Spleen (tissue), 11 donors: Measurements from ENCODE around the gene GALNT18. TPM values are rescaled to one million over a fixed set of nuclear protein-coding genes. Genes with fewer than 3 reads are reported as not detected.

Experiments used
- DNase-seq: peaks from one replicate; pipeline ENCODE4 v3.0.0-alpha.2; 2020
- H3K27ac ChIP-seq, 8 donors: fragments of 200-600 bp; sonication (generic) in 7 of 8; 1 replicate in 4 of 8; 2 replicates in 4 of 8; pipeline versions ENCODE4 v1.5.0 to v1.8.0; 2016 to 2021; ENCODE audit warnings: inconsistent platforms in 4 of 8, mild to moderate bottlenecking in 4 of 8, moderate library complexity in 1 of 8
- H3K27me3 ChIP-seq, 7 donors: fragments of 200-600 bp; sonication (generic) in 6 of 7; replicated peaks in 1 of 7; 1 replicate in 4 of 7; 2 replicates in 3 of 7; pipeline versions ENCODE4 v1.5.0 to v1.8.0; 2016 to 2021; ENCODE audit warnings: inconsistent platforms in 3 of 7, mild to moderate bottlenecking in 1 of 7
- H3K36me3 ChIP-seq, 6 donors: fragments of 200-600 bp; sonication (generic) in 5 of 6; 1 replicate in 4 of 6; 2 replicates in 2 of 6; pipeline versions ENCODE4 v1.5.0 to v1.8.0; 2016 to 2021; ENCODE audit warnings: inconsistent platforms in 2 of 6
- H3K4me1 ChIP-seq, 6 donors: fragments of 200-600 bp; sonication (generic) in 5 of 6; 1 replicate in 3 of 6; 2 replicates in 3 of 6; pipeline versions ENCODE4 v1.5.0 to v1.8.0; 2016 to 2021; ENCODE audit warnings: inconsistent platforms in 3 of 6
- H3K4me3 ChIP-seq, 8 donors: fragments of 200-600 bp; sonication (generic) in 7 of 8; 1 replicate in 4 of 8; 2 replicates in 4 of 8; pipeline versions ENCODE4 v1.5.0 to v1.8.0; 2016 to 2021; ENCODE audit warnings: inconsistent platforms in 4 of 8, mild to moderate bottlenecking in 4 of 8, moderate library complexity in 2 of 8
- H3K9me3 ChIP-seq, 8 donors: fragments of 200-600 bp; sonication (generic) in 7 of 8; 1 replicate in 4 of 8; 2 replicates in 4 of 8; pipeline versions ENCODE4 v1.5.0 to v1.8.0; 2016 to 2021; ENCODE audit warnings: inconsistent platforms in 4 of 8
- CTCF ChIP-seq, 11 experiments: fragments of 200-600 bp in 7 of 11; fragments of 450-650 bp in 4 of 11; sonication (generic) in 4 of 11; IDR thresholded peaks in 8 of 11; conservative IDR thresholded peaks in 3 of 11; 1 replicate in 7 of 11; 2 replicates in 4 of 11; pipeline versions ENCODE4 v1.4.0 to v1.8.0; 2016 to 2021; ENCODE audit warnings: antibody characterized with exemption in 11 of 11, inconsistent platforms in 4 of 11, mild to moderate bottlenecking in 1 of 11
- POLR2A ChIP-seq, 3 donors: fragments of 450-650 bp; IDR thresholded peaks; one replicate each; pipeline ENCODE4 v1.5.1; 2017; ENCODE audit warnings: antibody characterized with exemption in 3 of 3, mild to moderate bottlenecking in 1 of 3
- POLR2AphosphoS5 ChIP-seq, 3 donors: sonication (generic); formaldehyde crosslinking; IDR thresholded peaks; one replicate each; pipeline ENCODE4 v1.5.1; 2017; ENCODE audit warnings: antibody characterized with exemption in 3 of 3
- WGBS, 5 donors: extraction: QIAGEN DNeasy Blood & Tissue Kit in 3 of 5; methylation state at CpG; one replicate each; pipeline versions ENCODE4 v1.1.5 to v1.1.7; 2013 to 2018; 5-methylcytosine and 5-hydroxymethylcytosine counted together
- intact Hi-C: fragments of 100-400 bp; cut with DNase I; formaldehyde crosslinking; loops from one replicate; pipeline ENCODE4 v1.15.0; 2023; ENCODE audit warnings: low total_unique reads
- polyA plus RNA-seq, 3 donors: library from polyadenylated mRNA; stranded (reverse); fragments of 200-250 nt; gene quantifications; one replicate each; pipeline ENCODE4 v1.2.1, GENCODE V29; 2013
- total RNA-seq, 7 donors: library from RNA; depleted of rRNA in 3 of 7; stranded (reverse); fragments of >200 nt in 3 of 7; fragmentation: NEBNext Ultra II Directional in 4 of 7; extraction: Animal tissue kit (Norgen Biotek cat#: 25700) in 4 of 7; gene quantifications; one replicate each; pipeline versions ENCODE4 v1.1.0 to v1.2.1, GENCODE V29; 2016 to 2021
- donor health status: healthy with polysubstance abuse.
- donor health status: DM: no; HTN: no; CAD: no; lungs with moderate emphysema.
- donor health status: DM: no; HTN: no; CAD: no.
- donor health status: Bipolar disorder and iron deficiency.
- donor health status: healthy.
- donor health status: DM: no; HTN: no; CAD: no.
- donor health status: DM: yes; HTN: yes; CAD: no.

Gene GALNT18
- total and polyA plus RNA-seq, 10 donors: 0.87 to 6.9 (median 3.9) TPM

GRCh38 chr11:11538277-11538960 lies 83.4 kb downstream of the GALNT18 start:
- WGBS, 5 donors: 70 to 89% (median 75%) methylated on average over 9 to 12 of the region's 12 CpGs
- Histone ChIP-seq H3K27ac (peak overlapping the region in 4 of 8 donors; percentile 10 to 52 (median 34)), H3K27me3 (no peaks in the 10 kb centered on the region), H3K4me3 (no peak overlapping the region), H3K36me3 (no peaks in the 10 kb centered on the region), H3K9me3 (no peaks in the 10 kb centered on the region), H3K4me1 (peaks cover 4 to 36% (median 23%) of the 10 kb centered on the region in 6 donors)
- TF ChIP-seq POLR2AphosphoS5 (IDR thresholded peaks at IDR 0.05): peak in 2 of 3 donors; percentile 67 to 68
- no peak for TF ChIP-seq CTCF (IDR thresholded peaks at IDR 0.05 in 8 of 11, conservative IDR thresholded peaks at IDR 0.05 in 3 of 11)
- TF ChIP-seq POLR2A (IDR thresholded peaks at IDR 0.05): no peak
- DNase-seq: no peak
- intact Hi-C loops: no loop called here

GRCh38 chr11:11537871-11538270 lies 83.9 kb downstream of the GALNT18 start:
- no peaks in the 10 kb centered on the region for H3K36me3 ChIP-seq
- H3K27me3 ChIP-seq: no peaks in the 10 kb centered on the region
- H3K9me3 ChIP-seq: no peaks in the 10 kb centered on the region
- intact Hi-C loops: no loop called here
- TF ChIP-seq CTCF (IDR thresholded peaks at IDR 0.05 in 8 of 11, conservative IDR thresholded peaks at IDR 0.05 in 3 of 11) (no peak), POLR2A (IDR thresholded peaks at IDR 0.05) (no peak), POLR2AphosphoS5 (IDR thresholded peaks at IDR 0.05) (no peak)
- H3K27ac ChIP-seq: peak overlapping the region in 2 of 8 donors; percentile 30 to 38
- no peak for DNase-seq
- H3K4me3 ChIP-seq: no peak overlapping the region
- WGBS, 5 donors: 56 to 75% (median 58%) methylated on average over 4 to 5 of the region's 5 CpGs
- H3K4me1 ChIP-seq: peaks cover 4 to 36% (median 22%) of the 10 kb centered on the region in 6 donors

GRCh38 chr11:11537372-11537771 lies 84.4 kb downstream of the GALNT18 start:
- TF ChIP-seq POLR2AphosphoS5 (IDR thresholded peaks at IDR 0.05): no peak
- no peak for TF ChIP-seq POLR2A (IDR thresholded peaks at IDR 0.05)
- TF ChIP-seq CTCF (IDR thresholded peaks at IDR 0.05 in 8 of 11, conservative IDR thresholded peaks at IDR 0.05 in 3 of 11): no peak
- no peak overlapping the region for H3K27ac ChIP-seq
- no peaks in the 10 kb centered on the region for H3K27me3 ChIP-seq
- H3K4me1 ChIP-seq: peaks cover 4 to 39% (median 22%) of the 10 kb centered on the region in 6 donors
- WGBS, 5 donors: 36 to 75% (median 43%) methylated on average over 2 of the region's 2 CpGs
- H3K9me3 ChIP-seq: no peaks in the 10 kb centered on the region
- intact Hi-C loops: no loop called here
- no peak for DNase-seq
- no peak overlapping the region for H3K4me3 ChIP-seq
- no peaks in the 10 kb centered on the region for H3K36me3 ChIP-seq

GRCh38 chr11:11536650-11537049 lies 85.2 kb downstream of the GALNT18 start:
- intact Hi-C loops: no loop called here
- no peak overlapping the region for H3K4me3 ChIP-seq
- H3K36me3 ChIP-seq: no peaks in the 10 kb centered on the region
- DNase-seq: no peak
- H3K27ac ChIP-seq: peak overlapping the region in 2 of 8 donors; percentile 43 to 51
- no peaks in the 10 kb centered on the region for H3K27me3 ChIP-seq
- WGBS, 5 donors: 89 to 95% (median 92%) methylated on average over 3 of the region's 3 CpGs
- H3K4me1 ChIP-seq: peaks cover 4 to 39% (median 22%) of the 10 kb centered on the region in 6 donors
- TF ChIP-seq POLR2A (IDR thresholded peaks at IDR 0.05): no peak
- TF ChIP-seq CTCF (IDR thresholded peaks at IDR 0.05 in 8 of 11, conservative IDR thresholded peaks at IDR 0.05 in 3 of 11): no peak
- no peak for TF ChIP-seq POLR2AphosphoS5 (IDR thresholded peaks at IDR 0.05)
- H3K9me3 ChIP-seq: no peaks in the 10 kb centered on the region
